Activated CD4-positive, alpha-beta T cell treated with anti-CD3 and anti-CD28 coated beads, Interleukin-2, amount 50 U/mL, for 24 hours (primary cell): ENCODE results near the gene ITGB8.

Experiments used
- DNase-seq, 2 donors: peaks; one replicate each; pipeline ENCODE4 v3.0.0-alpha.2; 2020; ENCODE audit warnings: low read depth in 1 of 2, low spot score in 1 of 2

The ITGB8 gene

DNA sequence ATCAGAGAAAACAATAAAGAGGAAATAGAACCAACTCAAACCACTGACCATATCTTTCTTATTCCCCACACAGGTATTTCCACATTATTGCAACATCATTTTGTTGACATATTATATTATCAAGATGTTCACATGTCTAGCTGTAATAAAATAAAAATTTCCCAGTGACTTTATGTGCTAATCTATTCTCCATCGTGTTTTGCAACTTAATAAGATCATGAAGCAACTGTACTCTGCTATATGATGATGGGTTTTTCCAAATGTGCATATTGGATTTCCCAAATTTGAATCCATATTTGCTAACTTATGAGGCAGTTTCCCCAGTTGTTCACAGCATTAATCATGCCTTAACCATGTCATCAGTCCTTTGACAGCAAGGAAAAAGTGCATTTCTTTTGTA lies 127.8 kb downstream of the ITGB8 start:
- DNase-seq, result no peak

DNA sequence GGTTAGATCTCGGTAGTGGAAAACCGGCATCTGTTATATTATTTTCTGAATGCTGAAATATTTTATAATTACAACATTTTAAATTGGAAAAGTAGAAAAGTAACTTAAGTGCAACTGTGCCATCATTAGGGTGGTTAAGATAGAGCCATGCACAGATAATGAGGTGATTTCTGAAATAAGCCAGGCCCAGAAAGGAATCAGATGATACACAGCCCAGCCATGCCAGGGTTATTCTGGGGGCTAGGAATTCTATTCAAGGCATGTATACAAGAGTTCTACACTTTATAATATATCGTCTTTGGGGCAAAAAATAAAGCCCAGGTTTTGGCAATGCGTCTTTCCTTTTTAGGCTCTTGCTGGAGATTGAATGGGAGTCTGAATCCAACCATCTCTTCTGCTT lies 128.7 kb downstream of the ITGB8 start:
- no peak for DNase-seq

DNA sequence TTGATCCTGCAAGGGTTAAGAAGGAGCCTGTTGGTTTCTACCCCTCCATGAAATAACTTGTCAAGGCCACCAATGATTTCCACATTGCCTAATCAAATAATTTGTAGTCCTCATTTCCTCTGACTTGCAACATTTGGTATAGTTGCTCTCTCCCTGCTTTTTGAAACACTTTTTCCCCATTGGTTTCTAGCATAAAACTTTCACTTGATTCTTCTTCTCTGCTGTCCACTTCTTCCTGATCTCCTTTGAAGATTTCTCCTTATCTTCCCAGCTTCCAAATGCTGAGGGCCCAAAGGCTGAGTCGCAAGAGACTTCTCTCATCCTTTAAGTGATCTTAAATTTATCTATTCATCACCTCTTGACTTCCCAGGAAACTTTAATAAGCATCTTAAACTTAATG lies 134.2 kb downstream of the ITGB8 start:
- no peak for DNase-seq
